HG03558 (cell line): ENCODE measurements around the gene SLAIN1.
A peak's percentile ranks its signal among the peaks of the same experiment; 100 is the strongest.
"Not testable (repeated sequence)": the region's sequence is repeated elsewhere in the genome, so short reads cannot be mapped to it uniquely, and the experiment has no call there.

Source experiments
- ATAC-seq: cut with Tn5 transposase; IDR thresholded peaks from one replicate; pipeline ENCODE4 v1.9.1; 2021; ENCODE audit warnings: moderate number of reproducible peaks; ENCODE audit not compliant: unreplicated experiment; ENCODE audit errors: extremely low read depth

The SLAIN1 gene

DNA sequence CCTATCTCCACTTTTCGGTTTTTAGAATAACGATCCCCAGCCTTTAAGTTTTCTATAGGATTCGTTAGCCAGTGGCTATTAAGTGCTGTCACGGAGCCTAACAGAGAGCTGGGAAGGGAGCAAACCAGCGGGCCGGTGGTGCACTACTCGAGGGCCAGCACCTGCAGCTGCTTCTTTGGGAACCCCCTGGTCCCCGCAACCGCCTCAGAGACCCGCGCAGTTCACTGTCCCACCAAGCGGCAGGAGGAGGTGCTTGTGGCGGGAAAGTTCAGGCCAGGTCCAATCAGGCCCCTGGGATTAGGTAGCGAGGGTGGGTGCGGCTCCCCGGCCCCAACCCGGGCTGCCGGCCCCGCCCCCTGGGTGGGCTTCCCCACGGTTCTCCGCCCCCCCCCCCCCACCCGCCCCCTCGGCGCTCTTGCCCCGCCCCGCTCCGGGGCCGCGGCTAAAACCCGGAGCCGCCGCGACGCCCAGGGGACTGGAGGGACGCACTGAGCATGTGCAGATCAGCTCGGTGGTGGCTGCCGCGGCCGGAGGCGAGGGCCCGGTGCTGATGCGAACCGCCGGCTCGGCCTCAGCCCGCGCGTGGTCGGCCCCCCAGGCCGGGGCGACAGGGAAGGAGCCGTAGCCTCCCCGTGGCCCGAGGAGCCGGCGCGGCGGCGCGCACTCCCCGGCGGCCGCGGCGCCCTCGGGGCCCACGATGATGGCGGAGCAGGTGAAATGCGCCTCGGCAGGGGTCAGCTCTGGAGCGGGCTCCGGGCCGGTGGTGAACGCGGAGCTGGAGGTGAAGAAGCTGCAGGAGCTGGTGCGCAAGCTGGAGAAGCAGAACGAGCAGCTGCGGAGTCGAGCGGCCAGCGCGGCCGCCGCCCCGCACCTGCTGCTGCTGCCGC lies at the start of gene SLAIN1:
Gene SLAIN1, plus strand, starts transcription at position 471 of the 887 bp plus-strand sequence. Its CDS starts 227 bp downstream, at position 698.
- ATAC-seq, result peak; percentile 44

DNA sequence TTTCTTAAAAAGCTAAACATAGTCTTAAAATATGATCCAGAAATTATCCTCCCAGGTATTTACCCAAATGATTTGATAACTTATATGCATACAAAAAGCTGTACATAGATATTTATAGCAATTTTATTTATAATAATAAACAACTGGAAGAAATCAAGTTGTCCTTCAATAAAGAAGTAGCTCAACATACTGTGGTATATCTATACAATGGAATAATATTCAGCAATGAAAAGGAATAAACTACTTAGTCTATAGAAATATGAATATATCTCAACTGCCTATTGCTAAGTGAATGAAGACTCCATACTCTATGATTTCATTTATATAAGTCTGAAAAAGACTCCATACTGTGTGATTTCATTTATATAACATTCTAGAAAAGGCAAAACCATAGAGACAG lies 47.1 kb upstream of the SLAIN1 start:
- ATAC-seq, result no peak

DNA sequence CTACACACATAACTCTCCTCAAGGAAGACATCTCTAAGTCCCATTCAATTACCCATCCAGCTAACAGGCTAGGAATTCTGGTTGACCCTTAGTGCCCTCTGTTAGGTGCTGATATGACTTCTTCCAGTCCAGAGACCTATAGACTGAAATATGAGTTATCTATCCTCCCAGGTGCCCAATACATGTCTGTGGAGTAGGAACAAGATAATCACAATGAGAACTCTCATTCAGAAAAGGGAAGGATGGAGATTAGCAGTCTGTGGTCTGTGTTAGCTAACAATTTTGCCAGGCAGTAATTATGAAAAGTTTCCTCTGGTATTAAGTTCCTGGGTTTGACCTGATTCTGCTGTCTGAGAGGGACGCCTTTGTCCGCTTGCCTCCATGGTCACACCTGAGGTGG lies 44.2 kb upstream of the SLAIN1 start:
- ATAC-seq, result no peak

DNA sequence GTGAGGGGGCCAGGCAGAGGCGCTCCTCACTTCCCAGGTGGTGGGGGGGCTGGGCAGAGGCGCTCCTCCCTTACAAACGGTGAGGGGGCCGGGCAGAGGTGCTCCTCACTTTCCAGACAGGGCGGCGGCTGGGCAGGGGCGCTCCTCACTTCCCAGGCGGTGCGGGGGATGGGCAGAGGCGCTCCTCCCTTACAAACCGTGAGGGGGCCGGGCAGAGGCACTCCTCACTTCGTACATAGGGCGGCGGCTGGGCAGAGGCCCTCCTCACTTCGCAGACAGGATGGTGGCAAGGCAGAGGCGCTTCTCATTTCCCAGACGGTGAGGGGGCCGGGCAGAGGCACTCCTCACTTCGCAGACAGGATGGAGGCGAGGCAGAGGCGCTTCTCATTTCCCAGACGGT lies 37.5 kb upstream of the SLAIN1 start:
- not testable (repeated sequence) for ATAC-seq

DNA sequence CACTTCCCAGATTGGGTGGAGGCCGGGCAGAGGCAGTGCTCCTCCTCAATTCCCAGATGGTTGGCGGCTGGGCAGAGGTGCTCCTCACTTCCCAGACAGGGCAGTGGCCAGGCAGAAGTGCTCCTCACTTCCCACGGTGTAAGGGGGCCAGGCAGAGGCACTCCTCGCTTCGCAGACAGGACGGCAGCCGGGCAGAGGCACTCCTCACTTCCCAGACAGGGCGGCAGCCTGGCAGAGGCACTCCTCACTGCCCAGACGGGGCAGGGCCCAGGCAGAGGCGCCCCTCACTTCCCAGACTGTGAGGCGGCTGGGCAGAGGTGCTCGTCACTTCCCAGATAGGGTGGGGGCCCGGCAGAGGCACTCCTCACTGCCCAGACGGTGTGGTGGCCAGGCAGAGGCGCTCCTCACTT lies 36.6 kb upstream of the SLAIN1 start:
- no peak for ATAC-seq

DNA sequence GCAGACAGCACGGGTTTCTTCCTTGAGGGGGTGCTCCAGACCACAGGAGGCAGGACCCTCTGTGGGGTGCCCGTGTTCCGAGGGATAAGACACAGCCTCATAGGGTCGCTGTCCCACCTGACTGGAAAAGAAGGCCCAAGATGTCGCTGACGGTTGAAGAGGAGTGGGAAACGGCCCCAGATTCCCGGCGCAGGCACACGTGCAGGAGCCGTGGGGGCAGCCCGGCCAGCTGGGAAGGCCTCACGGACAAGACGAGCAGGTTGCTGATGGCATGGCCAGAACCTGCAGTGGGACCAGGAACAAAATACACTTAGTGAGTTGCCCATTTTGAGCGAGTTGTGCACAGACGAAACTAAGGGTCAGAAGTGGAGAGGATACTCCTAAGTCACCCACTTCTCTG lies 35.2 kb upstream of the SLAIN1 start:
- not testable (repeated sequence) for ATAC-seq

DNA sequence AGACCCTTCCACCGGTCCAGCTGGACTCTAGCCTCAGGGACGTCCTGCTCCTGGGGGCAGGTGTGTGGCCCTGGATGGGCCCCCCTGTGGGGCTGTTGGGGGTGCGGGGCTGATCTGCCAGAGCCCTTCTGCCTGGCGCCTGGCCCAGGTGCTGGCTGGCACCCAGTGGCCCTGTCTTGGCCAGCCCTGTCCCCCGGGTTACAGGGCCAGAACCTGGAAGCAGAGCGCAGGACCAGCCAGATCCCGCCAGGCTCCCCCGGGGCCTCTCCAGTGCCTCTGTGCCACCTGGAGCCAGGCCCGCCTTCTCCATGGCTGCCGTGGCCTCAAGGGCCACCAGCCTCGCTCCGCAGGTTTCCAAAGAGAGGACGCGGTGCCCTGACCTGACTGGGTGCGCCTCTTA lies 34.7 kb upstream of the SLAIN1 start:
- not testable (repeated sequence) for ATAC-seq

DNA sequence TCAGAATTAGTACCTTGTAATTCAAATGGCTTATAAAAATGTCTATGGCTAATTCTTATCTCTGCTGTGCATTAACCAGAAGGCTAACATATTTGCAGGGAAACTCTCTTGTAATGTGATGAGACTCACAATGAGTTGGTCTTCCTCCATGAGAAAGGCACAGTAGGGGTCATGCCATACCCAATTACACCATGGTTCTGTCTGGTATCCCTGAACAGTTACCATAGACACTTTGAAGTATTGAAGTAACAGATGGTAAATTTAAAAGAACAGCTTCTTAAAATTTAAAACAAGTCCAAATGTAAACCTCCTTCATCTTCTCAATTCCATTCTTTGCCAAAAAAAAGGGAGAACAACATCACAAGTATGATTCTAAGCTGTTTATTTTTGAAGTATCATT lies 22.6 kb upstream of the SLAIN1 start:
- no peak for ATAC-seq

DNA sequence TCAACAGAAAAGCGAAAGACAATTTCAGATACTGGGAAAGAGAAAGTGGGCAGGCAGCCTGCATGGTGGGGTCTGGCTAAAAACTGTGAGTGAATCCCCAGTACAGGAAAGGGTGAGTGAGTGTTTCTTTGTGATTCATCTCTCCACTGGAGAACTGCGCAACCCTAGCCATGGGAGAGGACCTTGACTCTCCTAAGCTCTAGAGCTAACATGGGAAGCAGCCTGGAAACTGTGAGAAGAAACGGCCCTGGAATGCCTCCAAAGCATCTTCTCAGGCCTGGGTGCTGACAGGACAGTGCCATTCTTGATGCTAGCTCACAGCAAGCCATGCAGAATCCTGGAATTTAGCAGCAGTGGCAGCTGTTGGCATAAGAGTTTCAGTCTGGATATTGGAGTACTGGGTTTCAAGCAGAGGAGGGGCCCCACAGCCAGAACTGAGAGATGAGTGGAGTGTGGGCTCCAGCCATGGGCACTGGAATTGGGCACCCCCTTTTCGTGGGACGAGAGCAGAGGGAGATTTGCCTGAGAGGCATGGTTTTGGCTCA lies 18.7 kb upstream of the SLAIN1 start:
- no peak for ATAC-seq

DNA sequence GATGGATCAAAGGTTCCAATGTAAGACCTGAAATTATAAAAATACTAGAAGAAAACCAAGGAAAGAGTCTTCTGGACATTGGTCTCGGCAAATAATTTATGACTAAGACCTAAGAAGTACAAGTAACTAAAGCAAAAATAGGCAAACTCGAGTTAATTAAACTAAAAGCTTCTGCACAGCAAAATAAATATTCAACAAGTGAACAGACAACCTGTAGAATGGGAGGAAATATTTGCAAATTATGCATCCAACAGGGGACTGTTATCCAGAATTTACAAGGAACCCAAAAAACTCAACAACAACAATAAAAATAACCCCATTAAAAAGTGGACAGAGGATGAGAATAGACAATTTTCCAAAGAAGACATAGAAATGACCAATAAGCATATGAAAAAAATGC lies 9.7 kb upstream of the SLAIN1 start:
- ATAC-seq, result no peak

DNA sequence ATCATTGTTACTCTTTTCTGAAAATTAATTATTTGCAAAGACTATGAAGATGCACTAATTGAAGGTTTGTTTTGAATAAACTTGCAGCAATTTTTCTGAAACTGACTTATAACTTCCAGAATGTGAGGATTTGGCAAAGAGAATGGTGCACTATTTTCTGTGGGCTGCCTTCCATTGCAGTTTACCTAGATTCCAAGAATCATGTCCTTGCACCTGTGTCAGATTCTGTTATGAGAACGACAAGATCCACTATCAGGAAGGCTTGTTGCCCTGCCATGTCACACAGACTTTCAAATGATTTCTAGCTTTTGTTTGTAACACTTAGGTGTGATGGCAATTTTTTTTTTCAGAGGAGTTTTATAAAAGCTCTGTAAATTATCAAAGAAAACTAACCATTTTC lies 5.6 kb upstream of the SLAIN1 start:
- ATAC-seq, result no peak

DNA sequence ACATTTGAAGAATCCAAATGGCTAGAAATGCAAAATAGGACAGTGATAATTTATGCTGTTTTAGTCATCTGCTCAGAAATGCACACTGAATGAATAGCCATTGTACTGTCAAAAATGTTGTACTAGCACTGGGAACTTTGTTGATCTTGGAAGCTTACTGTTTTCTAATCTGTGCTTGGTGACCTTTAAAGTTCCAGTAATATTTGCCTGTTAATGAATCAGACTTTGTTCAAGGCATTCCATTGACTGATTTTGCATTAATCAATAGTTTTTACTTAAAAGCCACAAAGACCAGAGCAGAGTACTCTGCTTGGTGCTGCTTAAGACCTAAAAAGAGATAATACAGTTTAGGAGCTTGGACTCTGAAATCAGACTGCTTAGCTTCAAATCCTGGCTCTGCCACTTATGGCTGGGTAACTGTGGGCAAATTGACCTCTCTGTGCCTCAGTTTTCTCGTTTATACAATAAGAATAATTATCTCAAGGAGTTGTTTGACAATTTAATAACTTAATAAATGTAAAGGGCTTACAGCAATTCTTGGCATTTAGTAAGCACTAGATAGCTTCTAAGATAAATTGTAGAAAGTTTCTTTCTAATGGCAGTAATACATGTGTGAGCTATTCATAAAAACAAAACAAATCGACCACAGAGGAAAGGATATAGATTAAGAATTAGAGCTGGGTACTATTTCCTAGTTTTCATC lies 4.6 kb upstream of the SLAIN1 start:
- ATAC-seq, result no peak

DNA sequence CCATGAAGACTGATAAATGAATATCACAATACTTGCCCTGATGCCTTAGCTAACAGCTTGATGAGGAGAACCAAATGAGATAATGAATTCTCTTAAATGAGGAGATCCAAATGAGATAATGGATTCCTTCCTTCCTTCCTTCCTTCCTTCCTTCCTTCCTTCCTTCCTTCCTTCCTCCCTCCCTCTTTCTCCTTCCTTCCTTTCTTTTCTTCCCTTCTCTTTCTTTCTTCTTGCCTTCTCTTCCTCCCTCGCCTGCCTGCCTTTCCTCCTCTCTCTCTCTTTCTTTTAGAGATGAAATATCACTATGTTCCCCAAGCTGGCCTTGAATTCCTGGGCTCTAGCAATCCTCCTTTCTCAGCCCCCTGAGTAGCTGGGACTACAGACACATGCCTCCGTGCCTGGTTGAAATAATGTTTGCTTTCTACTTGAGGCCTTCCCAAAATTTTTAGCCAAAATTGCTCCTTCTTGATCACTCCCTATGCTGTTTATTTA lies 4.0 kb upstream of the SLAIN1 start:
- no peak for ATAC-seq

DNA sequence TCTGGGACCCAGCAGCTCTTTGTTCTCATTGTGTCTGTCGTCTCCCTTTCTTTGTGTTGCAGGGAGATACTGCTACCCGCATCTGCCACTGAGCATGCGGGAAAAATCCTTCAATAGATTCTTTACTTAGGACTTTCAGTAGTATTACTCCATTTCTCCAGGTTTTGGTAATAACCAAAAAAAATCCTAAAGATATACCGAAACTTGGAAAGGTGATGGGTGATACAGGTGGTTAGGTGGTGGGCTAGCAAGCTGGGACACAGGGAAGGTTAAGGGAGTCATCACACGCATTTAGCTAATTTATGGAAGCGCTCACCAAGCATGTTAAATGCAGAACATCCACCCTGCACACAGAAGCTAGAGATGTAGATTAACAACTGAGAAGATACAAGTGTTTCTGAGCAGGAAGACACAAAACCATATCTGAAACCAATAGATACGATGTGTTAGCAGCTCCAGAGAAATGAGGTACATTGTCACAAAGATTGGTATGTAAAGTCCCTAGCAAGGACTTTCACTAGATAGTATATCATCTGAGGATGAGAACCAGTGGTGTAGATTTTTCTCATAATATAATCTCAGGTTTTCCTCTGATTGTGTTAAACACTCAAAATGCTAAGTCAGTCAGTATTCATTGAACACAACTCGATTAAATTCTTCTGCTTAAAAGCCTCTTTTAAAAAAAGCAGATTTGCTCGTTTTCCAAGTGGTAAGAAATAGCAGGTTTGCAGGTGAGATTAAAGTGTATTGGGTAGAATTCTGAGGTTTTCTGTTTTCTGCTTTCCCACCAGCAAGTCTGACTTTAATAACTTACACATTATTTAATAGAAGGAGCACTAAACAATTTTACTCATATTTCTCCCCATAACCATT lies 1.2 kb upstream of the SLAIN1 start:
- no peak for ATAC-seq

DNA sequence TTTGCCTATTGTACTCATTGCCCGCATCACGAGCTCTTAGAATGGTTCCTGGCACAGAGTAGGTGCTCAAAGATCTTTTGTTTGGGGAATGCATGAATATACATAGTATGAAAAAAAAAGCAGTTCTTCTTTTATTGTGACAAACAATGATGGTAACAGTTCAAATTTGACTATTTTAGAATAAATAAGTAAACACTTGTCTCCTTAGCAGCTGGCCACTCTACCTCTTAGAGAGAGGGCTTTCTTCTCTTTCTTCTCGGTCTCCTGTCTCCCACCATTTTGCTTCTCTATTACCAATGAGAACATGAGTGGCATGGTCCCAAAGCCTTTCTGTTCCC lies 639 bp upstream of the SLAIN1 start:
- ATAC-seq, result no peak

DNA sequence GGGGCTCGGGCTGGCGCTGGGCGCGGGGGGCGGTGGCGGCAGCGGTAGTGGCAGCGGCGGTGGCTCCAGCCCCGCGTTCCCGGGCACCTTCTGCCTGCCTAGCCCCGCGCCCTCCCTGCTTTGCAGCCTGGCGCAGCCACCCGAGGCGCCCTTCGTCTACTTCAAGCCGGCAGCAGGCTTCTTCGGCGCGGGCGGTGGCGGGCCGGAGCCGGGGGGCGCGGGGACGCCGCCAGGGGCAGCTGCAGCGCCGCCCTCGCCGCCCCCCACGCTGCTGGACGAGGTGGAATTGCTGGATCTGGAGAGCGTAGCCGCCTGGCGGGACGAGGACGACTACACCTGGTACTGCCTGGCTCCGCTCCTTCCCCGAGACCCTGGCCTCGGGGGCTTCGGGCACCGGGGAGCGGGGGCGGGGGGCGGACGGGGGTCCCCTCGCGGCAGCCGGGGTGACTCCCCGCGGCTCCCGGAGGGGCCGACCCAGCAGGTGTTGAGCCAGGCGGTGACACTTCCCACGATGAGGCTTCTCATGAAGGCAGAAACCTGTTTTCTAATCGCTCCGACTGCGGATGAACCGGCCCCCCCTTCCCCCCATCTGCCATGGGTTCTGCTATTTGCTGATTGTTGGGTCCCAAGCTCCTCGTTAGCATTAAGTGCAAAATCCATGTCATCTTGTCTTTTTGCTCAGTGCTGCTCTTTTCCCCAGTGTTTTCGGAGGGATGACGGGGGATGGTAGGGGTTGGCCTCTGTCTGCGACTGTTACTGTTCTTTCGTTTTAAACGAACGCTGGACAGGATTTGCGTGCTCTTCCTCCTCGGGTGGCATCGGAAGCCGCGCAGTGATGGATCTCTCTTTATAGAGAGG lies 943 bp downstream of the SLAIN1 start:
- peak; percentile 2 for ATAC-seq

DNA sequence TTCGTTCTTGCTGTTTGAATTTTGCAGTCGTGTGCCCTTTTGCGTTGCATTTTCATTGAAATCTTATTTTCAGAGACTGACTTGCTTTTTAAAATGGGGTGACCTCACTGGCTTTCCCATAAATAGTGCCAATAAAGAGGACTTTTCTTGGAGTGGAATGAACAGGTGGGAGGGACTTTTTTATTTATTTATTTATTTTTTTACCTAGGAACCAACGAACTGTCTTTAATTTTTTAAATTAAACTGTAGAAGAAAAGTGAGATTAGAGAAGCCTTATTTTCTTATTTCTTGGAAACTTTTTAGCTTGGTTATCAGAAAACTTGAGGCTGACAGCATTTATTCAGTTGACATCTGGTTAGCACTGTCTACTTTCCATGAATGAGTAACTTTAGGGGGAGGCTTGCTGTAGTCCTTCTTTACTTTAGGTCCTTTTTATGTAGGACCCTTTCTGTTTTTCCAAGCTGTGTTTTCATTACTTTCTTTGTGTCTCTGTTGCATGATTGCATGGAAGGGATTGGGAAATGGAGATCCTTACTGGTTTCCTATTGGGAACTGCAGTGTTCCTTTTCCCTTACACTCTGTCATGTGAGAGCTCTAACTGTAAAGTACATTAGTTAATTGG lies 1.7 kb downstream of the SLAIN1 start:
- no peak for ATAC-seq

DNA sequence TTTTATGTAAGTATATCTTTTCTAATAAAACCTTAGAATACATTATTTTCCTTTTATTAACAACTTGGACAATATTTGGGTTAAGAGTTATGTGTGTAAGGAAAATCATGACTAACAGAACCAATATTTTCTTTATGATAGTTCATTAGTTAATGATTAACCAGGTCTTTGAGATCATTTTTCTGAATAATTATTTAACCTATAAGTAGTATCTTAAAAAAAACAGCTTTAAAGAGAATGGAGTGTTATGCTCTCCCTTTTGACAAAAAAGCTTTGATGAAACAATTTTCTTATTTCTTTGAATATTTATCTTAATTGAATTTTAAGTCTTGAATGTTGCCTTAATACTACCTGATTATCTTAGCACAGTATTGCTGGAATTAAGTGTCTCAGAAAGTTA lies 3.8 kb downstream of the SLAIN1 start:
- ATAC-seq, result no peak

DNA sequence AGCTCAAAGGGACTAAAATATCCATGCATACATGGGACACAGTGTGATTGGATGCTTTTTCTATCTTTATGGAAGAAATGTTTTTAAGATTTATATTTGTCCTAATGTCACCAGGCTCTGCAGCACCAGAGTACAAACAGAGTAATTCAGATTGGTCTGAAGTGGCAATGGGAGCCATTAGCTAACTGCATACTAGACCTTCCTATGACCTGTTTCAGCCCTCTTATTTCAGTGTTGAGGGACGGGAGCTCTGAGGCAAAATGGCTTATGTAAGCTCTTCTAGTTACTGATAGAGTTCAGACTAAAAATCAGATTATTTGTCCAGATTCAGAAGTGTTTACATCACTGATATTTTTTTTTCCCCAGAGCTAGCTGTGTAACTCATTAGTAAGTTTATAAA lies 4.9 kb downstream of the SLAIN1 start:
- ATAC-seq, result no peak
